NOMO-1 treated with dmso at 0.1 percent for 144 hours (cell line): ENCODE measurements around the gene GLIS1.

Source experiments
- DNase-seq: peaks from one replicate; lab custom pipeline; 2025; ENCODE audit not compliant: unreplicated experiment; lab: John Stamatoyannopoulos, UW

The GLIS1 gene

GRCh38 chr1:53681351-53681976 lies 57.5 kb downstream of the GLIS1 start:
- no peak for DNase-seq

- no peak for DNase-seq
These were observed 58.1 kb downstream of the GLIS1 start for GRCh38 chr1:53680868-53681267.

DNA sequence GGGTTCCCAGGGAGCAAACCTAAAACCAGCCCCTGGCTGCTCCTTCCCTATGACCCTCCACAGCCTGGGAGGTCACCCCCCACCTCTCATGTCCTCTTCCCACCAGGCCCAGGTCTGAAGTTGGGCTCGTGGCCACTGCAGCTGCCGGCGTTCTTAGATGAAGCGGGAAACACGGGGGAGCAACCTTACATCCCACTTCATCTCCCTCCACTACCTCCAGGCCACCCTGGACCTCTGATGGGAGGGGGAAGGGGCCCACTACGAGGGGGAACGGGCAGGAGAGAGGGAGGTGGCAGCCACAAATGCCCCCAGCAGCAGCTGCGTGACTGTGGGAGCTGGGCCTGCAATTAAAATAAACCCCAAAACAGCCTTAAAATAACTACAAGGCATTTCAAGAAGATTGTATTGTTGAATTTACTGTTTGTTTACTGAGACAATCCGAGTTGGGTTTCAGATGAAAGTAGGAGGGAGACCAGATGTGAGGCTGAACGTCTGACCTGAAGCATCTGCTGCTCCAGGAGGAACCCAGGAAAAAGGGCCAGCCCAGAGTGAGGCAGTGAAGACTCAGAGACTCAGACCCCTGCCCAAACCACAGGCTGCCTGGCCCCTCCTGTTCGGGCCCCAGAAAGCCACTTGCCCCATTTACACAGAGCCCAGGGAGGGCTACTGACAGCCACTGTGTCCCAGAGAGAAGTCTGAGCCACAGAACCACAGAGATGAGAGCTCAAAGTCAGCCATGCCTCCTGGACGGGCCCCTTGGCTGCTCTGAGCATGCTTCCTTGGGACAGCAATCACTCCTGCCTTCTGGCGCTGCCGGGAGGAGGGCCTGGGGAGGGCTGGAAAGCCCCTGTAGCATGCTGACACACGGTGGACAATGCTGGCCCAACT lies 59.8 kb downstream of the GLIS1 start:
- DNase-seq, result no peak

DNA sequence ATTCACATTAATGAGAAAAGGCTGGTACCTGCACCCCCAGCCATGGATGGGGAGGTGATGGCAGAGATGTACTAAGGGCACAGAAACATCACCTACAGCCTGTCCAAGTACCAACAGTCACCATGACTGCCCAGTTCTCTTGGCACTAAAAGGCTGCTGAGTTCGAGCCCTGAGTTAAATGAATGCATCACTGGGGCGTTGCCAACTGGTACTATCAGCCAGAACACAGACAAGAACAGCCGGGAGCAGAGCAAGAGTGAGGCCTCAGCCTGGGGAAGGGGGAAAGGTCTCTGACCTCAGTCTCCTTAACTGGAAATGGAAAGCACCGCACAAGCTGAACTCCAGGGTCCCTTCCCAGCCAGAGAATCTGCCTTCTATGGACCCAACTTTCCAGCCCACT lies 60.5 kb downstream of the GLIS1 start:
- no peak for DNase-seq

GRCh38 chr1:53678046-53678445 lies 60.9 kb downstream of the GLIS1 start:
- DNase-seq, result no peak

GRCh38 chr1:53677486-53677885 lies 61.5 kb downstream of the GLIS1 start:
- no peak for DNase-seq

GRCh38 chr1:53672785-53673184 lies 66.2 kb downstream of the GLIS1 start:
- DNase-seq, result no peak

DNA sequence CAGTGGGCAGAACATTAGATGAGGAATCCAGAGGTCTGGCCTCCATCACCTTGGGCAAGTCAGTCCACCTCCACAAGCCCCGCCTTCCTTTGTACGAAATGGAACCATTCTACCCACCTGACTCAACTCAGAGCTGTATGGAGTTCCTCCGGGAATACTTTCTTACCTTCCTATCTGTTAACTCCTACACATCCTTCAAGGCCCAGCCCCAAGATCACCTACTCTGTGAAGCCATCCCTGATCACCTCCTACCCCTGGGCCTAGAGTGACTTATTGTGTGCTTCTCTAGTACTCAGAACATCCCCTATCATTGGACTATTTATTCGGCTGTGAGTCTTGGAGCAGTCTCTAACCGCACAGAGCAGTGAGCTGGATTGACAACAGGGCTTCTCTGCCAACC lies 66.7 kb downstream of the GLIS1 start:
- no peak for DNase-seq

DNA sequence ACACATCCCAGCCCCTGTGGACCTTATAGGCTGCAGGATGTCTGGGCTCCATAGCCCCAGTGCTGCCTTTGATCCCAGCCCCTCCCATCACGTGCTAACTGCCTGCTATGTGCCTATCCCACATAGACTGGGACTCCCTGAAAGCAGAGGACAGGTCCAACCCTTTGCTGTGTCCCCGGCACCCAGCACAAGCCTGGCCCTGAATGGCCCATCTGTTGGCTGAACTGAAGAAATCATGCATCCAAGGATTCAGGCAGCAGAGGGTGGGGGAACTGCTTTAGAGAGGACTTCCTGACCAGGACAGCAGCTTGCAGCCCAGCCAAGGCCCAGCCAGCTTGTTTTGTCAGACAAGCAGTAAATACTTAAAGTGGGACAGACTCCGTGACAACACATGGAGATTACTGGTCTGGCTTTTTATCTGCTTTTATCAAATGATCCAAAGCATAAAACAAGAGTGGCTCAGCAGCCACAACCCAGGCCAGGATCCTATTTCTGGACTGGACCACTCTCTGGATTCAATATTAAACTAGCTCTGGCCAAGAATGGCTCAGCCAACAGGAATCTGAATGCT lies 69.3 kb downstream of the GLIS1 start:
- no peak for DNase-seq

DNA sequence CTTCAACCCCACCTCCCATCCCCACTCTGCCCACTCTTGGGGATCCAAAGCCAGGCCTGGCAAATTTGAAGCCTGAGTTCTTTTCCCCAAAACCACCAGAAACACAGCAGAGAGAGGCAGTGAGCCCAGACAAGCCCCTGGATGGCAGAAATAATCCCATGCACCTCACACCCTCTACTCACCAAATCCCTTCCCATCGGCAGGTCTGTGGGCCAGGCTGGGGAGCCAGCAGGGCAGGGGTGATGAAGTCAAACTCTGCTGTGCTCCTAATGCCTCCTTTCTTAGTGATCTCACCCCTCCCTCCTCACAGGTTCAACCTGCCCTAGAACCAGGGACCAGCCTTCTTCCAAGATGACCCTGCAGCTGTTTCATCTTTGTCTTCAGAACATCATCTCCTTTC lies 72.4 kb downstream of the GLIS1 start:
- no peak for DNase-seq

- no peak for DNase-seq
These were observed 73.0 kb downstream of the GLIS1 start for GRCh38 chr1:53665996-53666395.

- DNase-seq, result no peak
These were observed 75.2 kb downstream of the GLIS1 start for GRCh38 chr1:53663529-53664300.

DNA sequence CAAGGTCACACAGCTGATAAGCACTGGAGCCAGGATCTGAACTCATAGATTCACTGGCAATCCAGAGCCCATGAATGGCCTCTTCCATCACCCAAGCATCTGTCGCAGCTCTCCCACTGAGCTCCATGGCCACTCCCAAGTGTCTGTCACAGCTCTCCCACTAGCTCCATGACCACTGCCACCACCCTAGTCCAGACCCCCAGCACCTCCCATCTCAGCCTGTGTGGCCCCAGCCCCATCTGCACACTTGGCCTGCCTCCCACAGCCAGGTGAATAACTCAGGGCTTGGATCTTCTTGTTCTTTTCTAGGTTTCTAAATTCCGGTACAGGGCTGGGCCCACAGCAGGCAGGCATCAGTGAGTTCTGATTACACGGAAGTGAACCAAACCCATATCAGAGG lies 76.0 kb downstream of the GLIS1 start:
- no peak for DNase-seq

GRCh38 chr1:53662169-53662568 lies 76.8 kb downstream of the GLIS1 start:
- DNase-seq, result no peak

DNA sequence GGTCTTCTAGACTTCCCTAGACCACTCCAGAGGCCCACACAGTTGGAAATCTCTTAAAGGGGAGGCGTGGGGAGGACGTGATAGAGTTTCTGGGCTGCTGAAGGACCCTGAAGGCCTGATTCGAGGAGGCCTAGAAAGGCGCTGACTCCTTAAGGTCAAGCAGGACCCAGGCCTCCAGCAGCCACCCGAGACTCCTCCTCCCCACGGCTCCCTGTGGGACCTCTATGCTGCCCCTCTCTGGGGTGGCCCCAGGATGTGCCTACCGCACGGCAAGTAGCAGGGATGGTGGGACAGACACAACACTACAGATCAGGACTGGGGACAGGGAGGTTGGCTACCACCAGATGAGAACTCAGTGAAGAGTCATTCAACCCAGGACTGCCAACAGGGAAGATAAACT lies 77.5 kb downstream of the GLIS1 start:
- DNase-seq, result no peak

- no peak for DNase-seq
These were observed 78.3 kb downstream of the GLIS1 start for GRCh38 chr1:53660666-53661065.

- no peak for DNase-seq
These were observed 79.5 kb downstream of the GLIS1 start for GRCh38 chr1:53659436-53659835.

DNA sequence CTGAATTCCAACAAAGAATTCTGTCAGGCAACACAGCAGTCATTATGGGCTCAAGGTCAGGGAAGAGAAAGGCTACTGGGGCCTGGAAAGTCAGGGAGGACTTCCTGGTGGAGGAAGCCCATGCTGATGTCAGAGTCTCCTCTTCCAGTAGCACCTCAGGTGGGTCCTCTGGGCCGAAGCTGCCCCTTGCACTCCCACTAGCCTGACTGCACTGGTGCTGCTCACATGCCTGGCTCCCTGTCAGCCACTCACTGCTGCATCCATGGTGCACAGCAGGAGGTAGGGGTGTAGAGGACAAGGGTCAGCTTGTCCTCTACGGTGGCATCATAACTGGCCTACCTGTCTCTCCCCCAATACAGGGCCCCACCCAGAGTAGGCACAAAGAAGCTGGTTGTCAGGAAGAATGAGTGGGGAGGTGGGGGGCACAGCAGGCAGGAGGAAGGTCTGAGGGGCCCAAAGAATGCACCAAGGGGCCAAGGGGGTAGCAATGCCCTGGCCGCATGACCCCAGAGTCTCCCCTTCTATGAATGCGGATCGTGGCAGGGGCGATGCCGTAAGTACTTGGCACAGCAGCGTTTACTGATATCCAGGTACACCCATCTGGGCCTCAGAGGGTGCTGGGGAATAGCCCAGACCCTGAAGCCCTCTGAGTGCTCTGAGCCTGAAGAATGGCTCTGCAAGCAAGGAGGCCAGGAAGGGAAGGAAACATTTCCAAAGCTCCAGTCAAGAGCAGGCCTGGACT lies 80.3 kb downstream of the GLIS1 start:
- DNase-seq, result no peak

GRCh38 chr1:53657891-53658396 lies 81.0 kb downstream of the GLIS1 start:
- no peak for DNase-seq

DNA sequence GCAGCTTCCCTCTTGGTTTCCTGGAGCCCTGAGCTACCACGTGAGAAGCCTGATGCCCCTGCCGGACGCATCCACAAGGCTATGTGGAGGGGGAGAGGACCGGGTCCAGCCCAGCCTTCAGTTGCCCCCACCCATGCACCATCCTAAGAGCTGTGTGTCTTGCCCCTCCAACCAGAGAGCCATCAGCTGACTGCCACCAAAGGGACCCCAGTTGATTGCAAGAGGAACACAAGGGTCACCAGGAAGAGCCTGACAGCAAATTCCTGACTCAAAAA lies 81.5 kb downstream of the GLIS1 start:
- no peak for DNase-seq
